ENCODE data around the gene FGF22. TPM values are rescaled to one million over a fixed set of nuclear protein-coding genes. Genes with fewer than 3 reads are reported as not detected.

FGF22 gene
- total and polyA plus RNA-seq, 2 donors (not counting 1 experiment from before 2014, with no cell fraction given) = 0.34 to 2.9 TPM

DNA sequence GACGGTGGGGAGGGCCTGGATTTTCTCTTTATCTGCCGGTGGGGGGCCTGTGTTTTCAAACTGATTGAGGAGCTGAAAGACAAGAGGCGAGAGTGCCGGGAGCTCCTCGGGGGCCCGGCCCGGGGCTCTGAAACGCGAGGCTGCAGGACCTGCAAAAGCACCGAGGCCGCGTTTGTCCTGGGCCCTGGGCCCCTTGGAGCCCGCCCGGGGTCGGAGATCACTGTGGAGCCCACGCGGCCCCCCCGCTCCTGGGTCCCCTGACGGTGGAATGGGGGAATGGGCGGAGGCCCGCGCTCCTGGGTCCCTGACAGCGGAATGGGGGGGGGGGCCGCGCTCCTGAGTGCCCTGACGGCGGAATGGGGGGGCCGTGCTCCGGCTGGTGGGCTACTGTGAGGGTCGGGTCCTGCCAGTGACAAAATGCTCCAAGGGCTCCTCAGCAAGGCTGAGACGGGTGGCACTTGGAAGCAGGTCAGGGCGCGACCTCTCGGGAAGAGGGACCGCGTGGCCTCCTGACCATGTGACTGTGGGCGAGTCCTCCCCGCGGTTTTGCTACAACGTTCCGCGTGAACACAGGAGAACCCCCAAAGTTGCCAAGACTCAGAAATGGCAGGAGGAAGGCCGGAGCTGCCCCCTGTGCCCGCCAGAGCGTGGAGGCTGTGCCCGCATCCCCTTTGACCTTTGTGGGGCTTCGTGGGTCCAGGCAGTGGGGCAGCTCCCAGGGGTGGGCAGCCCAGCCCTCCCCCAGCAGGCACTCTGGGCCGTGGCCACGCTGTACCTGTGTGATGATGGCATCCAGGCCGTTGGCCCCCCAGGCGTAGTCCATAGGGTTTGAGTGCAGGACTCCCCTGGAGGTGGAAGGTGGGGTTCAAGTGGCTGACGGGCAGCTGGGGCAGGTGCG is 9.5 kb downstream of the FGF22 start:
- DNase-seq = no peak
- no peak overlapping the region for H3K27ac Mint-ChIP-seq

DNA sequence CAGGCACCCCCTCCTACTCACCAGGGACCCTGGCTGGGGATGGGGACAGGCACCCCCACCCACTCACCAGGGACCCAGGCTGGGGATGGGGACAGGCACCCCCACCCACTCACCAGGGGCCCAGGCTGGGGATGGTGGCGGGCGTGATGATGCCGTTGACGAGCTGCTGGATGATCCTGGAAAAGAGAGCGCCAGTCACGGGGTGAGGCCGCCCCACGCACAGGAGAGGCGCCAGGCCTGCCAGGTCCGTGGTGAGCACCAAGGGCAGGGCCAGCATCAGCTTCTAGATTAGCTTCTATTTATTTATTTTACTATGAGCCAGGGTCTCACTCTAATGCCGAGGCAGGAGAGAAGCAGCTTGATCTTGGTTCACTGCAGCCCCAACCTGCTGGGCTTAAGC is 10.4 kb downstream of the FGF22 start:
- Histone ChIP-seq H3K4me3 (ENCODE audit: control extremely low read depth in 1 of 5, extremely low read depth in 1 of 5, insufficient read depth in 1 of 5, low read depth in 2 of 5, low read length in 4 of 5) (no peak overlapping the region), H3K36me3 (replicated peaks in 1 of 2; ENCODE audit: control extremely low read depth in 1 of 2, control insufficient read depth in 1 of 2, extremely low read depth in 1 of 2, insufficient read depth in 2 of 2, low read length in 1 of 2) (peaks cover 0 to 56% of the 10 kb centered on the region in 2 experiments), H3K27ac (ENCODE audit: low read length in 2 of 2) (no peak overlapping the region), H3K9me3 (ENCODE audit: control extremely low read depth in 1 of 3, control insufficient read depth in 2 of 3, insufficient read depth in 1 of 3, low read length in 2 of 3) (no peaks in the 10 kb centered on the region), H4K20me1 (ENCODE audit: control insufficient read depth, insufficient read depth, low read length, poor library complexity, severe bottlenecking) (peaks cover 94% of the 10 kb centered on the region), H3K27me3 (replicated peaks in 1 of 4; ENCODE audit: control extremely low read depth in 1 of 4, control insufficient read depth in 3 of 4, insufficient read depth in 4 of 4, low read length in 3 of 4) (no peaks in the 10 kb centered on the region), H3K4me2 (replicated peaks; ENCODE audit: low read depth, low read length, poor library complexity, severe bottlenecking) (no peak overlapping the region), H3K79me2 (ENCODE audit: control insufficient read depth, insufficient read depth, low read length) (peaks cover 51% of the 10 kb centered on the region), H3K4me1 (ENCODE audit: control insufficient read depth in 2 of 2, insufficient read depth in 2 of 2, low read length in 2 of 2) (no peaks in the 10 kb centered on the region), H3K9ac (ENCODE audit: low read length) (no peak overlapping the region), H2AFZ (ENCODE audit: insufficient read depth, low read depth, low read length, poor library complexity, severe bottlenecking) (no peak overlapping the region)
- TF ChIP-seq, protein P1, sequence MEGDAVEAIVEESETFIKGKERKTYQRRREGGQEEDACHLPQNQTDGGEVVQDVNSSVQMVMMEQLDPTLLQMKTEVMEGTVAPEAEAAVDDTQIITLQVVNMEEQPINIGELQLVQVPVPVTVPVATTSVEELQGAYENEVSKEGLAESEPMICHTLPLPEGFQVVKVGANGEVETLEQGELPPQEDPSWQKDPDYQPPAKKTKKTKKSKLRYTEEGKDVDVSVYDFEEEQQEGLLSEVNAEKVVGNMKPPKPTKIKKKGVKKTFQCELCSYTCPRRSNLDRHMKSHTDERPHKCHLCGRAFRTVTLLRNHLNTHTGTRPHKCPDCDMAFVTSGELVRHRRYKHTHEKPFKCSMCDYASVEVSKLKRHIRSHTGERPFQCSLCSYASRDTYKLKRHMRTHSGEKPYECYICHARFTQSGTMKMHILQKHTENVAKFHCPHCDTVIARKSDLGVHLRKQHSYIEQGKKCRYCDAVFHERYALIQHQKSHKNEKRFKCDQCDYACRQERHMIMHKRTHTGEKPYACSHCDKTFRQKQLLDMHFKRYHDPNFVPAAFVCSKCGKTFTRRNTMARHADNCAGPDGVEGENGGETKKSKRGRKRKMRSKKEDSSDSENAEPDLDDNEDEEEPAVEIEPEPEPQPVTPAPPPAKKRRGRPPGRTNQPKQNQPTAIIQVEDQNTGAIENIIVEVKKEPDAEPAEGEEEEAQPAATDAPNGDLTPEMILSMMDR (IDR thresholded peaks at IDR 0.05) = no peak
- TF ChIP-seq EZH2 (IDR thresholded peaks at IDR 0.05; ENCODE audit: borderline replicate concordance, insufficient read depth, low read depth, low read length, poor library complexity, severe bottlenecking) = no peak
- no peak overlapping the region for H3K4me3 Mint-ChIP-seq
- H3K27ac Mint-ChIP-seq = no peak overlapping the region
- WGBS (ENCODE audit: insufficient coverage) = 97% methylated on average over 8 of the region's 11 CpGs
- H3K9me3 Mint-ChIP-seq (ENCODE audit: insufficient read depth) = no peaks in the 10 kb centered on the region
- intact Hi-C loops (cut with micrococcal nuclease) = no loop called here
- DNase-seq = no peak
- ATAC-seq (ENCODE audit: low read depth) = no peak
- ChIA-PET POLR2A (interaction anchor here (0.8 kb wide), 1 partner anchor 9 kb away, joined by 3 read pairs; no protein-coding TSS in a partner anchor), CTCF (no interaction called here)
- H3K4me1 Mint-ChIP-seq = peaks cover 12% of the 10 kb centered on the region
- H3K27me3 Mint-ChIP-seq = no peaks in the 10 kb centered on the region

More for the DNA sequence above, 9.5 kb downstream of the FGF22 start:
- H3K27me3 ChIP-seq (replicated peaks in 1 of 4; ENCODE audit: control extremely low read depth in 1 of 4, control insufficient read depth in 3 of 4, insufficient read depth in 4 of 4, low read length in 3 of 4) = no peaks in the 10 kb centered on the region
- H3K79me2 ChIP-seq (ENCODE audit: control insufficient read depth, insufficient read depth, low read length) = peaks cover 41% of the 10 kb centered on the region
- no peaks in the 10 kb centered on the region for H3K9me3 ChIP-seq (ENCODE audit: control extremely low read depth in 1 of 3, control insufficient read depth in 2 of 3, insufficient read depth in 1 of 3, low read length in 2 of 3)
- H3K9ac ChIP-seq (ENCODE audit: low read length) = no peak overlapping the region
- H4K20me1 ChIP-seq (ENCODE audit: control insufficient read depth, insufficient read depth, low read length, poor library complexity, severe bottlenecking) = peaks cover 92% of the 10 kb centered on the region
- no peaks in the 10 kb centered on the region for H3K4me1 ChIP-seq (ENCODE audit: control insufficient read depth in 2 of 2, insufficient read depth in 2 of 2, low read length in 2 of 2)
- intact Hi-C loops (cut with micrococcal nuclease) = no loop called here
- no peak overlapping the region for H3K27ac ChIP-seq (ENCODE audit: low read length in 2 of 2)
- no peaks in the 10 kb centered on the region for H3K27me3 Mint-ChIP-seq
- peaks cover 8% of the 10 kb centered on the region for H3K4me1 Mint-ChIP-seq
- POLR2A ChIA-PET = interaction anchor here (0.6 to 1.3 kb wide), 2 partner anchors 11 to 14 kb away, joined by 3 to 6 read pairs; partner anchors contain the start of gene RNF126
- H3K4me2 ChIP-seq (replicated peaks; ENCODE audit: low read depth, low read length, poor library complexity, severe bottlenecking) = no peak overlapping the region
- TF ChIP-seq, protein P1 (IDR thresholded peaks at IDR 0.05) = no peak
- no peak for TF ChIP-seq EZH2 (IDR thresholded peaks at IDR 0.05; ENCODE audit: borderline replicate concordance, insufficient read depth, low read depth, low read length, poor library complexity, severe bottlenecking)
- no peaks in the 10 kb centered on the region for H3K9me3 Mint-ChIP-seq (ENCODE audit: insufficient read depth)
- no peak for ATAC-seq (ENCODE audit: low read depth)
- H2AFZ ChIP-seq (ENCODE audit: insufficient read depth, low read depth, low read length, poor library complexity, severe bottlenecking) = no peak overlapping the region
- H3K4me3 ChIP-seq (ENCODE audit: control extremely low read depth in 1 of 5, extremely low read depth in 1 of 5, insufficient read depth in 1 of 5, low read depth in 2 of 5, low read length in 4 of 5) = no peak overlapping the region
- 95% methylated on average over 46 of the region's 53 CpGs for WGBS (ENCODE audit: insufficient coverage)
- CTCF ChIA-PET = no interaction called here
- H3K36me3 ChIP-seq (replicated peaks in 1 of 2; ENCODE audit: control extremely low read depth in 1 of 2, control insufficient read depth in 1 of 2, extremely low read depth in 1 of 2, insufficient read depth in 2 of 2, low read length in 1 of 2) = peaks cover 0 to 63% of the 10 kb centered on the region in 2 experiments
- H3K4me3 Mint-ChIP-seq = no peak overlapping the region

Measured in B cell (primary cell).